Measurements from ENCODE around the gene FRYL.

GRCh38 chr4:48778431-48779094, 1.5 kb downstream of the FRYL start:
- no peak for TF ChIP-seq NANOG (IDR thresholded peaks at IDR 0.05; ENCODE audit: insufficient read depth, low read depth, low read length, poor library complexity, severe bottlenecking)
- TF ChIP-seq CTCF (IDR thresholded peaks at IDR 0.05; ENCODE audit: control extremely low read depth in 1 of 3, insufficient read depth in 1 of 3, low read depth in 1 of 3, low read length in 3 of 3) = no peak
- TF ChIP-seq CHD7 (IDR thresholded peaks at IDR 0.05; ENCODE audit: insufficient replicate concordance, low read length) = no peak
- TF ChIP-seq SP2 (IDR thresholded peaks at IDR 0.05; ENCODE audit: low read length) = no peak
- no peak for TF ChIP-seq TEAD4 (IDR thresholded peaks at IDR 0.05; ENCODE audit: low read depth, low read length)
- TF ChIP-seq GABPA (IDR thresholded peaks at IDR 0.05; ENCODE audit: borderline replicate concordance, insufficient read depth, low read length) = no peak
- TF ChIP-seq JUND (IDR thresholded peaks at IDR 0.05; ENCODE audit: low read length) = no peak
- no peak for TF ChIP-seq POLR2AphosphoS5 (IDR thresholded peaks at IDR 0.05; ENCODE audit: low read depth, low read length)

All from H1 (cell line).